NK-92 (cell line): ENCODE results near the gene MYH8.

ENCODE experiments used
- DNase-seq: peaks from one replicate; lab custom pipeline; 2025; ENCODE audit not compliant: unreplicated experiment; lab: John Stamatoyannopoulos, UW

MYH8 gene

DNA sequence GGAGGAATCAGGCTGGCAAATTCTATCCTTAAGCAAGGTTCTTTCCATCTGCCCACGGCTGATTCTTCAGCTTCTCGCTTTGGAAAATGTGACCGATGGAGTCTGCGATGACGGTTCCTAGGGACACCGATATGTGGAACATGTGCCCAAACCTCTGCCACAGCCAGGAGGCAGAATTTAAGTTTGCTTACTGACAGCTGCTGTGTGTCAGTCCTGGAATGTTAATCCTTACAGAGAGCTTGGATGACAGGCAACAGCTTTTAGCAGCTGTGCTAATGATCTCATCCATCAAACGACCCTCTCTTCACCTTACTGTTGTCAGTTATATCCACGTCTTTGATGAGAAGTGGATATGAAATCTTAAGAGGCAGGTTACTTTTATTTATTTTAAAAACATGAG, 37.6 kb downstream of the MYH8 start:
- no peak for DNase-seq

DNA sequence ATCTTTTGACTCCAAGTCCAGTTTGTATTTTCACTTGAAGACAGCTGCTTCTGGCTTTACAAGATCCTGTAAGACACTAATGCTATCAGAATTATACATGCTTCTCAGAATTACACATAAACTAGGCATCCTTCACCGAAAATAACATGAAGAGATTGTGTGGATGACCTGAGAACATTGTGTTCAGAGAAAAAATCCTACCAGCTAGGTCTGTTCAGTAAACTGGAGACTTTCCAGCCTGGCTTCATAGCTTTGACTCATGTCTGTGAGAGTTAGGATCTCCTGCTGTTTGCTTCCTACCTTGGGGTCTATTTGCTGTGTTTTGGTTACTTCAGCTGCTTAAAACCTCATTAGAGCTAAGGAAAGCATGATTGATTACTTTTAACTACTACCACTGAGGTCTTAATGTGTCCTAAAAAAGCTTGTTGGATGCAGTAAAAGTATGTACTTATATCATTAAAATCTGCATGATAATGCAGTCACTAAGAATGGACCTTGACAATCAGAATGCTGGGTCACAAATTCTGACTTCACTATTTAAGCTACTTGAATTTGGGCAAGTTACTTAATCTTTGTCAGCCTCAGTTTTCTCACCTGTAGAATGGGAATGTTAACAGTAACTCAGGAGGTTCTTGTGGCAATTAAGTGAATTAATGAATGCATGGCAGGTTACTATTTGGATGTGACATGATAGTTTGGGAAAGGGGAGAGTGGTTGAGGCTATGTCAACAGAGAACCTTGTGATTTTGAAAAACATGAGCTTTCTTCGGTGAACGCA, 40.9 kb downstream of the MYH8 start:
- DNase-seq: no peak

DNA sequence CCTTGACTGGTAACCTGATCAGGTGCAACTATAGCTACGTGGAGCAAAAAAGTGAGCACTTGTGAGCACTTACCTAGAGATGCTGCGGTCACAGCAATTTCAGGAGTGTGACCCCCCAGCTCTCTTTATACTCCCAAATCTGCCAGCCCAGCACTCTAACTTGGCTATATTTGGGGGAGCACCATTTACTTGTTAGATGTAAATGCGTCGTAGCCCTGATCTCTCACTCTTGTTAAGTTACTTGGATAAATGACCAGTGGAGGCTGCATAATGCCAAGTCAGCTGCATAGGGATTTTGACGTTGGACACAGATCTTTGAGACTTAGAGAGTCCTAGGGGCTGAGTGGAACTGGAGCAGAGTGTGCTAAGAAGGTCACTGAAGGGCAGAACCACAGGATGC, 48.8 kb downstream of the MYH8 start, which contains the start of gene MYH13:
MYH13 (minus strand) TSS at position 101 of the 400 bp plus-strand sequence. CDS start 8,476 bp downstream, outside the sequence.
- no peak for DNase-seq

DNA sequence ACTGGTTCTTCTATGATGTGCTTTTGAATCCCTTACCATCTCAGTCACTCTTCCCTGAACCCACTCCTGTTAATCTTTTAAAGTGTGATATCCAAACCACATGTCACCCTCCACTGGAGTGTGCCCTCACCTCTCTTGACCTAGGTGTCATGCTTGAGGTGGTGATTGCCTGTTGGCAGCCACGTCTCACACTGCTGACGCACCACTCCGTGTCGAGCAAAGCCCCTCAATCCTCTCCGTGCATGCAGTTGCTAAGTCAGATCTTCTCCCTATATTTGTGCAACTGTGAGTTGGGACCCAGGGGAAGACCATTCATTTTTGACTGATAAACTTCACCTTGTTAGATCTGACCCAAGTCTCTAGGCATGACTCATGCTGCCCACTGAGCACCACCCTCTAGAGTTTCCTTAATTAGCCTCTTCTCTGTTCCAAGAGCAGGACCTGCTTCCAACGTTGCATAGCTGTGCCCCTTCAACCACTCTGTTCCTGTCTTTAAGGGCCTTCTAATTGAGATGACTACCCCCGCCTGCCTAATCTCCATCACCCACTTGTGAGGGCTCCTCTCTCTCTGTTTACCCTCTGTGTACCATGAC, 51.6 kb downstream of the MYH8 start:
- no peak for DNase-seq

DNA sequence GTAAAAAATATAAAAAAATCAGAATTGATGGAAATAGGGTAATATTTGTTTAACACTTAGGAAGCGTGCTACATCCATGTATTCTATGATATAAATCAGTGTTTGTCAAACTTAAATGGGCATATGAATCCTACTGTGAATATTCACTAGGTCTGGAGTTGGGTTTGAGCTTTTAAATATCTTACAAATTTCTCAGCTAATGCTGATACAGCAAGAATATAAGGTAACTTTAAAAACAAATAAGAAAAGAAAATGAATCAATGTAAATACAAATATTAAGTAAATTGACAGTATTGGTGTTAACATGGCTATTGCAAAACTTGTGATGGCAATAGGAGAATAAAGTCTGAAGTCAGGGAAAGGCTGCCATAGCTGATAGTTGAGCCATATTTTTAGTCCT, 52.5 kb downstream of the MYH8 start:
- no peak for DNase-seq

DNA sequence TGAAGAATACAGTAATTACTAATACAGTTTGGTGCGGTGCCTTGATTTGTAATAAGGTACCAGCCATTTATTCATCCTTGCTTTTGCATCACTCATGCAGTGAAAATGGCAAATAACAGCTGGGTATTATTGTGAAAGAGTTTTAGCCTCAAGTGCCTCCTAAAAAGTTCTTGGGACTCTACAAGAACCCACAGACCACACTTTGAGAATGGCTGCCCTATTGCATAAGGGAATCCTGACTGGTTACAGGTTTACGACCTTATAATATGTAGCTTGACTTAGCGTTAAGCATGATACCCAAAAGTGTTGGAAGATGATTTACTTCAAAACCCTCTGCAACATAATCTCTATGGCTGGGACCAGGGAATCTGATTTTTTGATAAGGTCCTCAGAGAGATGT, 53.2 kb downstream of the MYH8 start:
- no peak for DNase-seq

DNA sequence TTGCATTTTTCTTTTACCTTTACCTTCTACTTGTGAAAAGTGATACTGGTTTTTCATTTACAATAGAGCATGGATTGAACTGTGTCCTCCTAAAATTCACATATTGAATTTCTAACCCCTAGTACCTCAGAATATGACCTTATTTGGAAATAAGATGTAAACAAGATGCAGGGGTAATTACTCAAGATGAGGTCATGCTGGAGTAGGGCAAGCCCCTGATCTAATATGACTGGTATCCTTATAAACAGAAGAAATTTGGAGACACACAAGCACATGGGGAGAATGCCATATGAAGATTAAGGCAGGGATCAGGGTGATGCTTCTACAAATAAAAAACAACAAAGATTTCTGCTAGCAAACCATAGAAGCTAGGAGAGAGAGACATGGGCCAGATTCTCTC, 61.2 kb downstream of the MYH8 start:
- DNase-seq: no peak

DNA sequence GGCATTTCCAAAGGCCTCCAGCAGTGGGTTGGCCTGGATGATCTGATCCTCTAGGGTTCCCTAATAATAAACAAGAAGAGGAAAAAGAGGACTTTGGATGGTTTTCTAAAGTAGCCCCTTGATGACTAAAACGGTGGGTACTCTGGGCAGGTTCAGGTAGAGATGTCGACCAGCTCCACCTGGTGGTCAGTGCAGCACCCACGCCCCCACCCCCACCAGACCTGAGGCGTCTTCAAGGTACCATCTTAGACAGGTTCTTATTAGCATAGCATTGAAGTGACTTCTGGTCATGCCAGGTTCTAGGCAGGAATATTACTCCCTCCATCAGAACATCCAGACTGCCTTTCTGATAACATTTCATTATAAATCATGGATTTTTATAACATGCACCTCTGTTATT, 64.0 kb downstream of the MYH8 start:
- no peak for DNase-seq

DNA sequence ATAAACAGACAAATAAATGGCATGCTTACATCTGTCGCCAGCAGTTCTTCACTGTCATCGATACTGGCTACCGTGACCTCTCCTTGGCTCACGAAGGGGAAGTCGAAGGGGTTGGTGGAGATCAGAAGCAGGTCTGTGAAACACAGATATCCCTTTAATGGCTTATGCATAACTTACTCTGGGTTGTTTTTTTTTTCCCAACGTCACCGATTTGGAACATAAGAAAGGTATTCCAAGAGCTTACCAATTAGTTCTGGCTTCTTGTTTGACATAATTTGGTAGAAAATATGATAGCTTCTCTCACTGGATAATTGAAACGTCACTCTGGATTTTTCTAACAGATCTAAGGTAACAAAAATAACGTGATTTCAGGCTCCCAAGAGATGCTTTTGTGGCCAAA, 67.1 kb downstream of the MYH8 start:
- no peak for DNase-seq

DNA sequence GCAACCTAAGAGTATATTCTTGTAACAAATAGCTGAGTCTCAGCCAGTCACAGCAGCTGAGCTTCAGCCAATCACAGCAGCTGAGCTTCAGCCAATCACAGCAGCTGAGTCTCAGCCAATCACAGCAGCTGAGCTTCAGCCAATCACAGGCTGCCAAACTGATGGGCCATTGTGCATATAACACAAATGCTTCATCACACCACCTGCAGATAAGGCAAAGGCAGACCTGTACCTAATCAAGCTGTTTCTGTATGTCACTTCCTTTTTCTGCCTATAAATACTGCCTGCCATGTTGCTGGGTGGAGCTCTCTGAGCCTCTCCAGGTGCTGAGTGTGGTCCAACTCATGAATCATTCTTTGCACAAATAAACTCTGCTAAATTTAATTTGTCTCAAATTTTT, 68.9 kb downstream of the MYH8 start:
- no peak for DNase-seq

DNA sequence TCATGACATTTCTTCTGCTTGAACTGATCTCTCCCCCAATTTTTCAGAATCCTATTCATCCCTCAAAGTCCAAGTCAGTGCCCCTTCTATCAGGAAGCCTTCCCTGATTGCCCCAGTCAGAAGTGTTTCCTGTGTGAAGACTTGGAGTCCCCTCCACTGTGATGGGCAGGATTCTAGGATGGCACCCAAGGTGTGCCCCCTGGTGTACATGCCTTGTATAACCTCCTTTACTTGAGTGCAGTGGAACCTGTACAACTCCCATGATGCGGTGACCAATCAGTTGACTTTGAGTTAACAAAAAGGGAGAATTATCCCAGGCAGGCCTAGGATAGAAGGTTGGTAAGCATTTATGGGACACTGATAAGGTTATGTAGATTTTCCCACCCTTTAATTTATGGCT, 72.3 kb downstream of the MYH8 start:
- DNase-seq: no peak

DNA sequence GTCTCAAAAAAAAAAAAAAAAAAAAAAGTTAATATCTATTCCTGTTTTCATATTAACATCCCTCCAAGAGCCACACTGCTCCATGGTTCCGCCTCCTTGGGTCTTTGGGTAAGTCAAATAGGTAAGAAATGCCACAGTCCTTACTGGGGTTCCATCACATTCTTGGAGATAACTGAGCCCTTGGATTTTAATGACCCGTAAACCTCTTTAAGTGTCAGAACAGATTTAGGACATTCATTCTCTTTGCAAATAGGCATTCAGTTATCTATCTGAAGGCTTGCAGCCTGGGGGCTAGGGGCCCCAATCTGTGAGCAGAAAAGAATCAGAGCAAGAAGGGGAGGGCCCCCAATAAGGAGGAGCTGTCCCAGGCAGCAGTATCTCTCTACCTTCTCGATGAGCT, 76.9 kb downstream of the MYH8 start:
- no peak for DNase-seq
